Activated CD8-positive, alpha-beta memory T cell treated with anti-CD3 and anti-CD28 coated beads for 1 hour (primary cell): ENCODE data around the gene SNED1.

Source experiments
- DNase-seq, 2 donors: peaks; one replicate each; pipeline ENCODE4 v3.0.0-alpha.2; 2020; ENCODE audit warnings: low read depth in 1 of 2; ENCODE audit errors: extremely low read depth in 1 of 2

The SNED1 gene

GRCh38 chr2:240959941-240960308 is 38.5 kb upstream of the SNED1 start:
- DNase-seq: no peak

GRCh38 chr2:240960309-240960970 is 38.0 kb upstream of the SNED1 start:
- DNase-seq: no peak

GRCh38 chr2:240960971-240961876 is 37.2 kb upstream of the SNED1 start:
- no peak for DNase-seq

GRCh38 chr2:240961910-240962299 is 36.5 kb upstream of the SNED1 start:
- DNase-seq: no peak

GRCh38 chr2:240962300-240963064 is 35.9 kb upstream of the SNED1 start:
- no peak for DNase-seq

- DNase-seq: no peak
These were observed 35.2 kb upstream of the SNED1 start for GRCh38 chr2:240963065-240963867.

- no peak for DNase-seq
These were observed 34.3 kb upstream of the SNED1 start for GRCh38 chr2:240963868-240964703.

- DNase-seq: no peak
These were observed 33.6 kb upstream of the SNED1 start for GRCh38 chr2:240964704-240965295.

GRCh38 chr2:240965296-240965904 is 33.0 kb upstream of the SNED1 start:
- DNase-seq: no peak

GRCh38 chr2:240965905-240966456 is 32.4 kb upstream of the SNED1 start:
- DNase-seq: no peak

- DNase-seq: no peak
These were observed 31.9 kb upstream of the SNED1 start for GRCh38 chr2:240966457-240966905.

- DNase-seq: no peak
These were observed 31.3 kb upstream of the SNED1 start for GRCh38 chr2:240966906-240967680.

- no peak for DNase-seq
These were observed 30.5 kb upstream of the SNED1 start for GRCh38 chr2:240967681-240968621.

- no peak for DNase-seq
These were observed 29.4 kb upstream of the SNED1 start for GRCh38 chr2:240968731-240969624.

GRCh38 chr2:240970104-240970503 is 28.3 kb upstream of the SNED1 start:
- DNase-seq: no peak

GRCh38 chr2:240970816-240971215 is 27.6 kb upstream of the SNED1 start:
- no peak for DNase-seq
